Activated T-cell treated with anti-CD3 and anti-CD28 coated beads, Interleukin-2, amount 50 U/mL, for 24 hours (primary cell): ENCODE measurements around the gene GCNA.
"Not testable (repeated sequence)": the region's sequence is repeated elsewhere in the genome, so short reads cannot be mapped to it uniquely, and the experiment has no call there.

Source experiments
- DNase-seq: peaks from one replicate; pipeline ENCODE4 v3.0.0-alpha.2; 2020
- H3K27ac Mint-ChIP-seq: 2 replicates; pipeline ENCODE4 v1.8.0; 2020; ENCODE audit warnings: mild to moderate bottlenecking, mixed read lengths
- H3K27me3 Mint-ChIP-seq: 2 replicates; pipeline ENCODE4 v1.8.0; 2020; ENCODE audit warnings: mixed read lengths
- H3K36me3 Mint-ChIP-seq: 2 replicates; pipeline ENCODE4 v1.8.0; 2020; ENCODE audit warnings: low read depth, mixed read lengths
- H3K4me1 Mint-ChIP-seq: 2 replicates; pipeline ENCODE4 v1.8.0; 2020; ENCODE audit warnings: low read depth, mixed read lengths
- H3K4me3 Mint-ChIP-seq: 2 replicates; pipeline ENCODE4 v1.8.0; 2020; ENCODE audit warnings: mild to moderate bottlenecking, moderate library complexity, mixed read lengths
- H3K9me3 Mint-ChIP-seq: 2 replicates; pipeline ENCODE4 v1.8.0; 2020; ENCODE audit warnings: mixed read lengths

GCNA gene

GRCh38 chrX:71579990-71580380 lies 1.7 kb downstream of the GCNA start:
- H3K9me3 Mint-ChIP-seq = no peaks in the 10 kb centered on the region
- H3K27me3 Mint-ChIP-seq = peaks cover 6% of the 10 kb centered on the region
- H3K4me1 Mint-ChIP-seq = peaks cover 7% of the 10 kb centered on the region
- no peak for DNase-seq
- H3K4me3 Mint-ChIP-seq = no peak overlapping the region
- H3K36me3 Mint-ChIP-seq = peaks cover 57% of the 10 kb centered on the region
- H3K27ac Mint-ChIP-seq = no peak overlapping the region

GRCh38 chrX:71581210-71581609 lies 3.0 kb downstream of the GCNA start:
- H3K9me3 Mint-ChIP-seq = no peaks in the 10 kb centered on the region
- H3K4me1 Mint-ChIP-seq = peaks cover 7% of the 10 kb centered on the region
- no peak overlapping the region for H3K4me3 Mint-ChIP-seq
- H3K36me3 Mint-ChIP-seq = peaks cover 45% of the 10 kb centered on the region
- peaks cover 7% of the 10 kb centered on the region for H3K27me3 Mint-ChIP-seq
- H3K27ac Mint-ChIP-seq = peak overlapping the region; percentile 22
- no peak for DNase-seq

GRCh38 chrX:71586929-71587328 lies 8.7 kb downstream of the GCNA start:
- H3K27ac Mint-ChIP-seq = peak overlapping the region; percentile 5

GRCh38 chrX:71593210-71593609 lies 15.0 kb downstream of the GCNA start:
- Mint-ChIP-seq H3K36me3 (peaks cover 26% of the 10 kb centered on the region), H3K4me1 (peaks cover 12% of the 10 kb centered on the region), H3K27me3 (peaks cover 22% of the 10 kb centered on the region)
- not testable (repeated sequence) for H3K9me3 Mint-ChIP-seq, H3K4me3 Mint-ChIP-seq, H3K27ac Mint-ChIP-seq, DNase-seq

More at GRCh38 chrX:71586929-71587328, 8.7 kb downstream of the GCNA start:
- Mint-ChIP-seq H3K36me3 (peaks cover 11% of the 10 kb centered on the region), H3K9me3 (no peaks in the 10 kb centered on the region), H3K27me3 (peaks cover 11% of the 10 kb centered on the region), H3K4me3 (no peak overlapping the region), H3K4me1 (peaks cover 2% of the 10 kb centered on the region)
- DNase-seq = no peak

- no peak for DNase-seq
- peaks cover 43% of the 10 kb centered on the region for H3K4me1 Mint-ChIP-seq
- peaks cover 31% of the 10 kb centered on the region for H3K27me3 Mint-ChIP-seq
- H3K36me3 Mint-ChIP-seq = peaks cover 81% of the 10 kb centered on the region
- H3K4me3 Mint-ChIP-seq = no peak overlapping the region
- H3K9me3 Mint-ChIP-seq = peaks cover 6% of the 10 kb centered on the region
- H3K27ac Mint-ChIP-seq = peak overlapping the region; percentile 9
Measured at GRCh38 chrX:71599965-71600364, 21.7 kb downstream of the GCNA start.

- peaks cover 6% of the 10 kb centered on the region for H3K9me3 Mint-ChIP-seq
- H3K27ac Mint-ChIP-seq = peak overlapping the region; percentile 94
- peaks cover 85% of the 10 kb centered on the region for H3K36me3 Mint-ChIP-seq
- peaks cover 18% of the 10 kb centered on the region for H3K27me3 Mint-ChIP-seq
- H3K4me3 Mint-ChIP-seq = peak overlapping the region; percentile 23
- peak; percentile 28 for DNase-seq
- H3K4me1 Mint-ChIP-seq = peaks cover 61% of the 10 kb centered on the region
Measured at GRCh38 chrX:71603618-71604017, 25.4 kb downstream of the GCNA start.

GRCh38 chrX:71604141-71604540 lies 25.9 kb downstream of the GCNA start:
- Mint-ChIP-seq H3K36me3 (peaks cover 89% of the 10 kb centered on the region), H3K4me1 (peaks cover 66% of the 10 kb centered on the region), H3K27ac (peak overlapping the region; percentile 89)

GRCh38 chrX:71604796-71605568 lies 26.7 kb downstream of the GCNA start:
- Mint-ChIP-seq H3K27me3 (peaks cover 17% of the 10 kb centered on the region), H3K27ac (peak overlapping the region; percentile 89), H3K4me3 (no peak overlapping the region), H3K9me3 (peaks cover 6% of the 10 kb centered on the region), H3K36me3 (peaks cover 88% of the 10 kb centered on the region), H3K4me1 (peaks cover 65% of the 10 kb centered on the region)
- peak; percentile 5 for DNase-seq

More at GRCh38 chrX:71604141-71604540, 25.9 kb downstream of the GCNA start:
- Mint-ChIP-seq H3K27me3 (peaks cover 17% of the 10 kb centered on the region), H3K4me3 (no peak overlapping the region), H3K9me3 (peaks cover 6% of the 10 kb centered on the region)
- DNase-seq = peak; percentile 3

- Mint-ChIP-seq H3K4me3 (no peak overlapping the region), H3K27ac (peak overlapping the region; percentile 80), H3K9me3 (peaks cover 6% of the 10 kb centered on the region), H3K27me3 (peaks cover 18% of the 10 kb centered on the region), H3K36me3 (peaks cover 88% of the 10 kb centered on the region), H3K4me1 (peaks cover 61% of the 10 kb centered on the region)
- no peak for DNase-seq
Measured at GRCh38 chrX:71606536-71607216, 28.4 kb downstream of the GCNA start.

GRCh38 chrX:71607488-71607887 lies 29.3 kb downstream of the GCNA start:
- Mint-ChIP-seq H3K4me1 (peaks cover 61% of the 10 kb centered on the region), H3K27ac (peak overlapping the region; percentile 1), H3K36me3 (peaks cover 85% of the 10 kb centered on the region)

GRCh38 chrX:71609095-71609750 lies 31.0 kb downstream of the GCNA start:
- DNase-seq = peak; percentile 0
- peaks cover 82% of the 10 kb centered on the region for H3K36me3 Mint-ChIP-seq
- H3K27me3 Mint-ChIP-seq = peaks cover 21% of the 10 kb centered on the region
- H3K4me1 Mint-ChIP-seq = peaks cover 51% of the 10 kb centered on the region
- H3K4me3 Mint-ChIP-seq = no peak overlapping the region
- peak overlapping the region; percentile 68 for H3K27ac Mint-ChIP-seq
- H3K9me3 Mint-ChIP-seq = no peaks in the 10 kb centered on the region

More at GRCh38 chrX:71607488-71607887, 29.3 kb downstream of the GCNA start:
- Mint-ChIP-seq H3K4me3 (no peak overlapping the region), H3K27me3 (peaks cover 20% of the 10 kb centered on the region), H3K9me3 (peaks cover 6% of the 10 kb centered on the region)
- no peak for DNase-seq

GRCh38 chrX:71611736-71612135 lies 33.5 kb downstream of the GCNA start:
- H3K36me3 Mint-ChIP-seq = peaks cover 82% of the 10 kb centered on the region

GRCh38 chrX:71612256-71612655 lies 34.0 kb downstream of the GCNA start:
- peaks cover 48% of the 10 kb centered on the region for H3K4me1 Mint-ChIP-seq
- H3K36me3 Mint-ChIP-seq = peaks cover 85% of the 10 kb centered on the region

More at GRCh38 chrX:71611736-71612135, 33.5 kb downstream of the GCNA start:
- not testable (repeated sequence) for H3K27ac Mint-ChIP-seq, H3K4me3 Mint-ChIP-seq, H3K9me3 Mint-ChIP-seq
- peak; percentile 8 for DNase-seq
- H3K4me1 Mint-ChIP-seq = peaks cover 48% of the 10 kb centered on the region
- H3K27me3 Mint-ChIP-seq = peaks cover 24% of the 10 kb centered on the region

GRCh38 chrX:71615056-71615455 lies 36.8 kb downstream of the GCNA start:
- H3K27me3 Mint-ChIP-seq = peaks cover 17% of the 10 kb centered on the region
- peak overlapping the region; percentile 86 for H3K4me3 Mint-ChIP-seq
- no peak for DNase-seq
- peak overlapping the region; percentile 95 for H3K27ac Mint-ChIP-seq
- no peaks in the 10 kb centered on the region for H3K9me3 Mint-ChIP-seq
- H3K36me3 Mint-ChIP-seq = peaks cover 71% of the 10 kb centered on the region
- H3K4me1 Mint-ChIP-seq = peaks cover 52% of the 10 kb centered on the region

More at GRCh38 chrX:71612256-71612655, 34.0 kb downstream of the GCNA start:
- H3K9me3 Mint-ChIP-seq = no peaks in the 10 kb centered on the region
- H3K27ac Mint-ChIP-seq = no peak overlapping the region
- peaks cover 24% of the 10 kb centered on the region for H3K27me3 Mint-ChIP-seq
- DNase-seq = peak; percentile 3
- no peak overlapping the region for H3K4me3 Mint-ChIP-seq
